ENCODE results near the gene MRPS23.

The MRPS23 gene

GRCh38 chr17:57838453-57838852 lies 11.4 kb downstream of the MRPS23 start:
- DNase-seq (ENCODE audit: low read depth), result no peak

- no peak for DNase-seq (ENCODE audit: low read depth)
These were observed 14.4 kb downstream of the MRPS23 start for GRCh38 chr17:57835333-57835900.

GRCh38 chr17:57834146-57834741 lies 15.6 kb downstream of the MRPS23 start:
- DNase-seq (ENCODE audit: low read depth), result peak; percentile 80

GRCh38 chr17:57833179-57833939 lies 16.5 kb downstream of the MRPS23 start:
- peak; percentile 75 for DNase-seq (ENCODE audit: low read depth)

GRCh38 chr17:57832314-57833178 lies 17.3 kb downstream of the MRPS23 start:
- no peak for DNase-seq (ENCODE audit: low read depth)

- no peak for DNase-seq (ENCODE audit: low read depth)
These were observed 19.0 kb downstream of the MRPS23 start for GRCh38 chr17:57830880-57831279.

- DNase-seq (ENCODE audit: low read depth), result peak; percentile 9
These were observed 26.1 kb downstream of the MRPS23 start for GRCh38 chr17:57823469-57824401.

- DNase-seq (ENCODE audit: low read depth), result no peak
These were observed 30.0 kb downstream of the MRPS23 start for GRCh38 chr17:57819867-57820266.

GRCh38 chr17:57819285-57819684 lies 30.6 kb downstream of the MRPS23 start:
- no peak for DNase-seq (ENCODE audit: low read depth)

GRCh38 chr17:57818066-57818465 lies 31.8 kb downstream of the MRPS23 start:
- no peak for DNase-seq (ENCODE audit: low read depth)

- DNase-seq (ENCODE audit: low read depth), result no peak
These were observed 32.5 kb downstream of the MRPS23 start for GRCh38 chr17:57817299-57817698.

- DNase-seq (ENCODE audit: low read depth), result no peak
These were observed 35.4 kb downstream of the MRPS23 start for GRCh38 chr17:57814421-57814820.

- DNase-seq (ENCODE audit: low read depth), result no peak
These were observed 38.1 kb downstream of the MRPS23 start for GRCh38 chr17:57811638-57812280.

GRCh38 chr17:57810721-57811637 lies 38.9 kb downstream of the MRPS23 start:
- DNase-seq (ENCODE audit: low read depth), result peak; percentile 39

GRCh38 chr17:57809879-57810278 lies 40.0 kb downstream of the MRPS23 start:
- DNase-seq (ENCODE audit: low read depth), result no peak

- no peak for DNase-seq (ENCODE audit: low read depth)
These were observed 41.0 kb downstream of the MRPS23 start for GRCh38 chr17:57808882-57809281.

GRCh38 chr17:57806167-57806830 lies 43.5 kb downstream of the MRPS23 start:
- DNase-seq (ENCODE audit: low read depth), result no peak

- DNase-seq (ENCODE audit: low read depth), result no peak
These were observed 46.8 kb downstream of the MRPS23 start for GRCh38 chr17:57803021-57803420.

GRCh38 chr17:57801044-57801711 lies 48.7 kb downstream of the MRPS23 start:
- no peak for DNase-seq (ENCODE audit: low read depth)
